SU-DHL-6 (cell line): ENCODE measurements around the gene ZNF582.

Experiments used
- H2AFZ ChIP-seq: fragments of 200-600 bp; sonication (generic); 2 replicates; pipeline ENCODE4 v1.6.1; 2014; ENCODE audit warnings: low read depth, mild to moderate bottlenecking, moderate library complexity, mixed read lengths, antibody characterized with exemption, low read length; ENCODE audit not compliant: severe bottlenecking
- H3F3A ChIP-seq: fragments of 200-600 bp; shearing (Covaris generic); 2 replicates; pipeline ENCODE4 v1.6.0; 2016; ENCODE audit warnings: antibody characterized with exemption, mild to moderate bottlenecking; ENCODE audit not compliant: insufficient read depth
- H3K27ac ChIP-seq: fragments of 200-600 bp; sonication (generic); 2 replicates; pipeline ENCODE4 v1.5.1; 2016; ENCODE audit warnings: low read depth, mild to moderate bottlenecking, low read length, moderate library complexity, mixed read lengths
- H3K27me3 ChIP-seq: fragments of 200-600 bp; sonication (generic), shearing (Covaris generic); 2 replicates; pipeline ENCODE4 v1.6.0; 2014; ENCODE audit warnings: mild to moderate bottlenecking, low read length
- H3K36me3 ChIP-seq: fragments of 200-600 bp; sonication (generic); 2 replicates; pipeline ENCODE4 v1.6.1; 2014; ENCODE audit warnings: mild to moderate bottlenecking, low read length, mixed read lengths
- H3K4me2 ChIP-seq: fragments of 300-600, 200-600 bp; shearing (Covaris generic), sonication (generic); 2 replicates; pipeline ENCODE4 v1.6.0; 2014; ENCODE audit warnings: low read length, low read depth, mild to moderate bottlenecking; ENCODE audit not compliant: poor library complexity, severe bottlenecking
- H3K4me3 ChIP-seq: fragments of 200-600 bp; sonication (generic); 2 replicates; pipeline ENCODE4 v1.5.1; 2014; ENCODE audit warnings: antibody characterized with exemption, low read length, mild to moderate bottlenecking, mixed read lengths; ENCODE audit not compliant: insufficient read depth, poor library complexity, severe bottlenecking
- H3K79me2 ChIP-seq: fragments of 200-600 bp; sonication (generic); 2 replicates; pipeline ENCODE4 v1.6.1; 2014; ENCODE audit warnings: mild to moderate bottlenecking, low read length, moderate library complexity; ENCODE audit not compliant: insufficient read depth
- H3K9ac ChIP-seq: fragments of 200-600 bp; sonication (generic); 2 replicates; pipeline ENCODE4 v1.7.0; 2014; ENCODE audit warnings: mild to moderate bottlenecking, low read length
- H3K9me2 ChIP-seq: fragments of 200-600 bp; sonication (generic); replicated peaks from 2 replicates; pipeline ENCODE4 v1.6.1; 2014; ENCODE audit warnings: low read length; ENCODE audit not compliant: insufficient read depth
- H3K9me3 ChIP-seq: fragments of 200-600 bp; sonication (generic); 2 replicates; pipeline ENCODE4 v1.6.1; 2014; ENCODE audit warnings: low read length, mixed read lengths; ENCODE audit not compliant: insufficient read depth
- H4K20me1 ChIP-seq: fragments of 200-600 bp; sonication (generic); 2 replicates; pipeline ENCODE4 v1.6.1; 2014; ENCODE audit warnings: low read depth, mild to moderate bottlenecking, antibody characterized with exemption, low read length, moderate library complexity, mixed read lengths
- EZH2phosphoT487 ChIP-seq: fragments of 200-600 bp; sonication (generic), shearing (Covaris generic); conservative IDR thresholded peaks from 2 replicates; pipeline ENCODE4 v1.6.1; 2018; ENCODE audit warnings: mild to moderate bottlenecking, antibody characterized with exemption, low read length, moderate library complexity, mixed read lengths
- TF ChIP-seq, protein P1 (sequence below): fragments of 200-600 bp; sonication (generic); IDR thresholded peaks from one replicate; pipeline ENCODE4 v1.5.1; 2017; ENCODE audit warnings: antibody characterized with exemption, mild to moderate bottlenecking, low read length, moderate library complexity; ENCODE audit not compliant: insufficient read depth, poor library complexity, severe bottlenecking

ZNF582 gene

DNA sequence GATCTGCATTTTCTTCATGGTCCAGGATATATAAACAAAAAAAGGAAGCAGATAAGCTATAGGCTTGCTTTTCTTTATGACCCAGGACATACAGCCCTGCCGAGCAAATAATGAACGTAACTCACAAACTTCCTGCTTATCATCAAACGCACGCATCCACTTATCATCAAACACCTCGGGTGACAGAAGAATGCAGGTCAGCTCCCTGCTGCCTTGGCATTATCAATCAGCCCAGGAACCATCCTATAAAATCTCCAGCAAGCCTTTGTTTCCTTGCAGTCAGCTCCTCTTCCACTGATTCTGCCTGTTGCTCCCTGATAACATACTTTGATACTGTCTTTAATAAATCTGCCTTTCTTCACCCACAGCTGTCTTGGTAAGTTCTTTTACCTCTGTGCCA lies 5.5 kb upstream of the ZNF582 start:
- Histone ChIP-seq H3F3A (no peaks in the 10 kb centered on the region), H3K36me3 (no peaks in the 10 kb centered on the region), H3K9me2 (no peaks in the 10 kb centered on the region), H3K27me3 (no peaks in the 10 kb centered on the region), H3K9me3 (peaks cover 35% of the 10 kb centered on the region; the same call in 1 of the 2 replicates), H2AFZ (no peak overlapping the region), H4K20me1 (no peaks in the 10 kb centered on the region), H3K4me2 (no peak overlapping the region), H3K27ac (no peak overlapping the region), H3K79me2 (no peaks in the 10 kb centered on the region), H3K9ac (no peak overlapping the region), H3K4me3 (no peak overlapping the region)
- no peak for TF ChIP-seq EZH2phosphoT487
- TF ChIP-seq, protein P1, sequence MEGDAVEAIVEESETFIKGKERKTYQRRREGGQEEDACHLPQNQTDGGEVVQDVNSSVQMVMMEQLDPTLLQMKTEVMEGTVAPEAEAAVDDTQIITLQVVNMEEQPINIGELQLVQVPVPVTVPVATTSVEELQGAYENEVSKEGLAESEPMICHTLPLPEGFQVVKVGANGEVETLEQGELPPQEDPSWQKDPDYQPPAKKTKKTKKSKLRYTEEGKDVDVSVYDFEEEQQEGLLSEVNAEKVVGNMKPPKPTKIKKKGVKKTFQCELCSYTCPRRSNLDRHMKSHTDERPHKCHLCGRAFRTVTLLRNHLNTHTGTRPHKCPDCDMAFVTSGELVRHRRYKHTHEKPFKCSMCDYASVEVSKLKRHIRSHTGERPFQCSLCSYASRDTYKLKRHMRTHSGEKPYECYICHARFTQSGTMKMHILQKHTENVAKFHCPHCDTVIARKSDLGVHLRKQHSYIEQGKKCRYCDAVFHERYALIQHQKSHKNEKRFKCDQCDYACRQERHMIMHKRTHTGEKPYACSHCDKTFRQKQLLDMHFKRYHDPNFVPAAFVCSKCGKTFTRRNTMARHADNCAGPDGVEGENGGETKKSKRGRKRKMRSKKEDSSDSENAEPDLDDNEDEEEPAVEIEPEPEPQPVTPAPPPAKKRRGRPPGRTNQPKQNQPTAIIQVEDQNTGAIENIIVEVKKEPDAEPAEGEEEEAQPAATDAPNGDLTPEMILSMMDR, result no peak

DNA sequence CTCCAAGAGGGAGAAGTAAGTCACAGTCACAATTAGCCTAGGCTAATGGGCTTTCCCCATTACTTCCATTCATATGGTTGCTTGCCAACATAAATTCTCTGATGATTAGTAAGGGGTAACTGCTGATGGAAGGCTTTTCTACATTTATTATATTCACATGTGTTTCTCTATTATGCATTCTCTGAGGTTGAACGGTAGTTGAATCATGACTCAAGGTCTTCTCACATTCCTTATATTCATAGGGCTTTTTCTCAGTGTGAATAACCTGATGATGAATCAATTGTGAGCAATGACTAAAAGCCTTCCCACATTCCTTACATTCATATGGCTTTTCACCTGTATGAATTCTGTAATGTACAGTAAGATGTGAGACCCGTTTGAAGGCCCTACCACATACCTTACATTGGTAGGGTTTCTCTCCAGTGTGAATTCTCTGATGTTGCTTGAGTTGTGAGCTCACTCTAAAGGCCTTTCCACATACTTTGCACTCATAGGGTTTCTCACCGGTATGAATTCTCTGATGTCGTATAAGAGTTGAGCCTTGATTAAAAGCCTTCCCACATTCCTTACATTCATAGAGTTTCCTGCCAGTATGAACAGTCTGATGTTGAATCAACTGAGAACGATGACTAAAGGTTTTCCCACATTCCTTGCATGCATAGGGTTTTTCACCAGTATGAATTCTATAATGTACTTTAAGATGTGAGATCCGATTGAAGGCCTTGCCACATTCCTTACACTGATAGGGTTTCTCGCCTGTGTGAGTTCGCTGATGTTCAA lies 9.3 kb downstream of the ZNF582 start:
- no peak overlapping the region for H3K4me2 ChIP-seq
- H2AFZ ChIP-seq, result no peak overlapping the region
- H3K9me2 ChIP-seq, result no peaks in the 10 kb centered on the region
- H3K27ac ChIP-seq, result no peak overlapping the region
- H3K27me3 ChIP-seq, result no peaks in the 10 kb centered on the region
- no peaks in the 10 kb centered on the region for H3K79me2 ChIP-seq
- no peaks in the 10 kb centered on the region for H4K20me1 ChIP-seq
- no peak overlapping the region for H3K9ac ChIP-seq
- H3K36me3 ChIP-seq, result no peaks in the 10 kb centered on the region
- no peaks in the 10 kb centered on the region for H3F3A ChIP-seq
- no peak for TF ChIP-seq EZH2phosphoT487
- TF ChIP-seq, protein P1, result no peak
- H3K4me3 ChIP-seq, result no peak overlapping the region
- no peaks in the 10 kb centered on the region; the same call in 1 of the 2 replicates for H3K9me3 ChIP-seq

DNA sequence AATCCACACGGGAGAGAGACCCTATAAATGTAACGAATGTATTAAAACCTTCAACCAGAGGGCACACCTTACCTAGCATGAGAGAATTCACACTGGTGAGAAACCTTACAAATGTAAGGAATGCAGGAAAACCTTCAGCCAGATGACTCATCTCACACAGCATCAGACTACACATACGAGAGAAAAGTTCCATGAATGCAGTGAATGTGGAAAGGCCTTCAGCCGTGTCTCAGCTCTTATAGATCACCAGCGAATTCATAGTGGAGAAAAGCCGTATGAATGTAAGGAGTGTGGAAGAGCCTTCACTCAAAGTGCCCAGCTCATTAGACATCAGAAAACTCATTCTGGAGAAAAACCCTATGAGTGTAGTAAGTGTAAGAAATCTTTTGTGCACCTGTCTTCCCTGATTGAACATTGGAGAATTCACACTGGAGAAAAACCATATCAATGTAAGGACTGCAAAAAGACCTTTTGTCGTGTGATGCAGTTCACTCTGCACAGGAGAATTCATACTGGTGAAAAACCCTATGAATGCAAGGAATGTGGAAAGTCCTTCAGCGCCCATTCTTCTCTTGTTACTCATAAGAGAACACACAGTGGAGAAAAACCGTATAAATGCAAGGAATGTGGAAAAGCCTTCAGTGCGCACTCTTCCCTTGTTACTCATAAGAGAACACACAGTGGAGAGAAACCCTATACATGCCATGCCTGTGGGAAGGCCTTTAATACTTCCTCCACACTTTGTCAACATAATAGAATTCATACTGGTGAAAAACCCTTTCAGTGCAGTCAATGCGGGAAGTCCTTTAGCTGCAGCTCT lies 16.0 kb downstream of the ZNF582 start:
- no peaks in the 10 kb centered on the region for H4K20me1 ChIP-seq
- no peak overlapping the region for H3K9ac ChIP-seq
- TF ChIP-seq, protein P1, result no peak
- no peak for TF ChIP-seq EZH2phosphoT487
- H3F3A ChIP-seq, result no peaks in the 10 kb centered on the region
- H3K79me2 ChIP-seq, result no peaks in the 10 kb centered on the region
- H3K27me3 ChIP-seq, result no peaks in the 10 kb centered on the region
- H3K27ac ChIP-seq, result no peak overlapping the region
- no peak overlapping the region for H3K4me2 ChIP-seq
- H3K9me2 ChIP-seq, result no peaks in the 10 kb centered on the region
- H2AFZ ChIP-seq, result no peak overlapping the region
- H3K36me3 ChIP-seq, result no peaks in the 10 kb centered on the region
- no peak overlapping the region for H3K4me3 ChIP-seq
- peaks cover 10% of the 10 kb centered on the region; the same call in 1 of the 2 replicates for H3K9me3 ChIP-seq
